ENCODE data around the gene TCAP. TPM values are rescaled to one million over a fixed set of nuclear protein-coding genes. Genes with fewer than 3 reads are reported as not detected.

TCAP gene
- total RNA-seq, 1 donor from 2014 or later: 1.3 TPM

DNA sequence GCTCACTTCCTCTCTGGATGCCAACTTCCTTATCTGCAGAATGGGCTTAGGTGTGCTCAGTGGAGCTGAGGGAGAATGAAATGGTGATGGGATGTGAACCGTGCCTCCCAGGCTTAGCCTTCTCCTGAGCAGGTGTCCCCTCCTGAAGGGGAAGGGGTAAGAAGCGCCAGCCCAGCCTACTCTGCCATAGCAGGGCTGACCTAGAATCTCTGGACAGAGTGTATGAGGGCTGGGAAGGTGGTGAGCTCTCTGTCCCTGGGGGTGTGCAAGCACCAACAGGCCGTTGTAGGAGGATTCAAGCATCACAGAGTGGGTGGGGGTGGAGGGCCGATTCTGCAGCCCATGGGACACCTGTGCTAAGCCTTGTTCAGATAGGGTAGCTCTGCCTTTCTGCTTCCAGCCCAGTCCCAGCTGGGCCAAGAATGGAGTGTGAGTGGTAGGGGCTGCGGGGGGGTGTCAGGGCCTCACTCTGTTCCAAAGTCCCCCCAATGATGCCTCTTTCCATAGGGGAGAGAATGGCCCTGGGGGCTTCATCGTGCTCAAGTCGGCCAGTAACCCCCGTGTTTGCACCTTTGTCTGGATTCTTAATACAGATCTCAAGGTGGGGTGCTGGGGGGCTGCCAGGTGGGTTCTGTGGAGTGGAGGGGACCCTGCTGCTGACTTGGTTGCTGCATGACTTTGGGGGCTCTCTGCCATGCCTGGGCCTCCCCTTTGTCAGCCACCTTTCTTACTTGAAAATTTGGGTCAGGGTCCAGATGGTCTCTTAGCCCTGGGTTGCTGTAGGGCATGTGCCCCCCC is 3.2 kb upstream of the TCAP start:
- peaks cover 50% of the 10 kb centered on the region for H3K4me1 Mint-ChIP-seq (ENCODE audit: unreplicated experiment)
- DNase-seq (ENCODE audit: extremely low spot score, unreplicated experiment): no peak
- no peak overlapping the region for H3K27ac Mint-ChIP-seq (ENCODE audit: unreplicated experiment)
- peaks cover 7% of the 10 kb centered on the region for H3K36me3 Mint-ChIP-seq (ENCODE audit: unreplicated experiment)
- H3K4me3 Mint-ChIP-seq (ENCODE audit: unreplicated experiment): no peak overlapping the region
- no peaks in the 10 kb centered on the region for H3K27me3 Mint-ChIP-seq (ENCODE audit: unreplicated experiment)
- no peaks in the 10 kb centered on the region for H3K9me3 Mint-ChIP-seq (ENCODE audit: unreplicated experiment)
- TF ChIP-seq, protein P1, sequence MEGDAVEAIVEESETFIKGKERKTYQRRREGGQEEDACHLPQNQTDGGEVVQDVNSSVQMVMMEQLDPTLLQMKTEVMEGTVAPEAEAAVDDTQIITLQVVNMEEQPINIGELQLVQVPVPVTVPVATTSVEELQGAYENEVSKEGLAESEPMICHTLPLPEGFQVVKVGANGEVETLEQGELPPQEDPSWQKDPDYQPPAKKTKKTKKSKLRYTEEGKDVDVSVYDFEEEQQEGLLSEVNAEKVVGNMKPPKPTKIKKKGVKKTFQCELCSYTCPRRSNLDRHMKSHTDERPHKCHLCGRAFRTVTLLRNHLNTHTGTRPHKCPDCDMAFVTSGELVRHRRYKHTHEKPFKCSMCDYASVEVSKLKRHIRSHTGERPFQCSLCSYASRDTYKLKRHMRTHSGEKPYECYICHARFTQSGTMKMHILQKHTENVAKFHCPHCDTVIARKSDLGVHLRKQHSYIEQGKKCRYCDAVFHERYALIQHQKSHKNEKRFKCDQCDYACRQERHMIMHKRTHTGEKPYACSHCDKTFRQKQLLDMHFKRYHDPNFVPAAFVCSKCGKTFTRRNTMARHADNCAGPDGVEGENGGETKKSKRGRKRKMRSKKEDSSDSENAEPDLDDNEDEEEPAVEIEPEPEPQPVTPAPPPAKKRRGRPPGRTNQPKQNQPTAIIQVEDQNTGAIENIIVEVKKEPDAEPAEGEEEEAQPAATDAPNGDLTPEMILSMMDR (IDR thresholded peaks at IDR 0.05): no peak

DNA sequence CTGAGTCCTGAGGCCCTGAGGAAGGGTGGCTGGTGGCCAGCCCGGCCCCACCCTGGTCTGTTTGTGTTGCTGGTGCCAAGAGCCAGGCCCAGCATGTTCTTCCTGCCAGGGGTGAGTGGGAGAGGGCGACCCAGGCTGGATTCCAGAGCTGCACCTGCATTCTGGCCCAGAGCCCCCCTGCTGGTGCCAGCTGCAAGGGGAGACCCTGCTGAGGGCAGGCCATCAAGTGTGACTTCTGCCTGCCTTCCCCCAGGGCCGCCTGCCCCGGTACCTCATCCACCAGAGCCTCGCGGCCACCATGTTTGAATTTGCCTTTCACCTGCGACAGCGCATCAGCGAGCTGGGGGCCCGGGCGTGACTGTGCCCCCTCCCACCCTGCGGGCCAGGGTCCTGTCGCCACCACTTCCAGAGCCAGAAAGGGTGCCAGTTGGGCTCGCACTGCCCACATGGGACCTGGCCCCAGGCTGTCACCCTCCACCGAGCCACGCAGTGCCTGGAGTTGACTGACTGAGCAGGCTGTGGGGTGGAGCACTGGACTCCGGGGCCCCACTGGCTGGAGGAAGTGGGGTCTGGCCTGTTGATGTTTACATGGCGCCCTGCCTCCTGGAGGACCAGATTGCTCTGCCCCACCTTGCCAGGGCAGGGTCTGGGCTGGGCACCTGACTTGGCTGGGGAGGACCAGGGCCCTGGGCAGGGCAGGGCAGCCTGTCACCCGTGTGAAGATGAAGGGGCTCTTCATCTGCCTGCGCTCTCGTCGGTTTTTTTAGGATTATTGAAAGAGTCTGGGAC is 2.4 kb upstream of the TCAP start:
- H3K4me1 Mint-ChIP-seq (ENCODE audit: unreplicated experiment): peaks cover 52% of the 10 kb centered on the region
- H3K27me3 Mint-ChIP-seq (ENCODE audit: unreplicated experiment): no peaks in the 10 kb centered on the region
- no peak for DNase-seq (ENCODE audit: extremely low spot score, unreplicated experiment)
- TF ChIP-seq, protein P1 (IDR thresholded peaks at IDR 0.05): no peak
- no peaks in the 10 kb centered on the region for H3K9me3 Mint-ChIP-seq (ENCODE audit: unreplicated experiment)
- peaks cover 7% of the 10 kb centered on the region for H3K36me3 Mint-ChIP-seq (ENCODE audit: unreplicated experiment)
- no peak overlapping the region for H3K4me3 Mint-ChIP-seq (ENCODE audit: unreplicated experiment)
- no peak overlapping the region for H3K27ac Mint-ChIP-seq (ENCODE audit: unreplicated experiment)

DNA sequence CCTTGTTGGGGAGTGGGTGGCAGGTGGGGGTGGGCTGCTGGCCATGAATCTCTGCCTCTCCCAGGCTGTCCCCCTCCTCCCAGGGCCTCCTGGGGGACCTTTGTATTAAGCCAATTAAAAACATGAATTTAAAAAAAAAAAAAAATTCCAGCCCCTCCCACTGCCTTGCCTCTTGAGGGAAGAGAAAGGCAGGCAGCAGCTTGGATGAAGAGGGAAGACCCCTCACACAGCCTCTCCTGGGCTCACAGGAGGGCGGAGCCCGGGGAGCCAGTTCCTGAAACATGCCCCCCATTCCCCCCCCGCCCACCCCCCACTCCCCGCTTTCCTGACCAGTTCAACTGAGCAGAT is 1.8 kb upstream of the TCAP start:
- H3K36me3 Mint-ChIP-seq (ENCODE audit: unreplicated experiment): peaks cover 7% of the 10 kb centered on the region
- H3K4me1 Mint-ChIP-seq (ENCODE audit: unreplicated experiment): peaks cover 54% of the 10 kb centered on the region
- no peak for DNase-seq (ENCODE audit: extremely low spot score, unreplicated experiment)
- no peaks in the 10 kb centered on the region for H3K27me3 Mint-ChIP-seq (ENCODE audit: unreplicated experiment)
- no peak overlapping the region for H3K4me3 Mint-ChIP-seq (ENCODE audit: unreplicated experiment)
- no peaks in the 10 kb centered on the region for H3K9me3 Mint-ChIP-seq (ENCODE audit: unreplicated experiment)
- no peak overlapping the region for H3K27ac Mint-ChIP-seq (ENCODE audit: unreplicated experiment)
- TF ChIP-seq, protein P1 (IDR thresholded peaks at IDR 0.05): no peak

DNA sequence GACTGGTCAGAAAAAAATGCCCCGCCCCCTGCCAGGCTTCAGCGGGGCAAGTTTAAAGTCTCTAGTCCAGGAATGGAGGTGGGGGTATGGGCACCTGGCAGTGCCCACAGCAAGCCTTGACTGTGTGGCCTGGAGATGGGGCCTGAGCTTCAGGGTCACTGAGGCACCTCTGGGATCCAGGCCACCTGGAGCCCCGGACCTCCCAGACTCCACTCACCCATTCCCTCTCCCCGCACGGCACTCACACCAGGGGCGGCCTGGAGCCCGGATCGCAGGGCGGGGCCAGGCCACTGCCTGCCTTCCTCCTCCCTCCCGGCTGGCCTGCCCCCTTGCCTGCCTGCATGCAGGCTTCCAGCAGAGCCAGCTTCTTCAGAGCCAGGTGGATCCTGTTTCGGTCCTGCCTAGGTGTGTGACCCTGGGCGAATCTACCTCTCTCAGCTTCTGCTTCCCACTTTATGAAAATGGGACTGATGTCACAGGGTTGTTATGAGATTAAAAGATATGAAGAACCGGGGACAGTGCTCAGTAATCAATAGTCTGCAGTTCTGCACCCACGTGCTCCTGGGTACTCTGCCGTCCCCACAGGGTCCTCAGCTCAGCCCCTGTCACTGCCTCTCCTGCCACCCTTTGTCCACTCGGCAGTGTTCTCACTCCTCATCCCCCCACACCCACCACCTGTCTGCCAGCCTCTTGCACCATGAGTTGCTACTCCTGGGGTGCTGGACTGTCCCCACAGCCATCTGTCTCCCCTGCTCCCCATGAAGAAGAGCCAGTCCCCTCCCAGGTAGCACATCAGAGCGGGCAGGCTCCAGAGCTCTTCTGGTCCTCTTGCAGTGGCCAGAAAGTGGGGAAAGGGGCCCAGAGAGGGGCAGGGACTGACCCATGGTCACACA is 1.2 kb upstream of the TCAP start:
- no peak for DNase-seq (ENCODE audit: extremely low spot score, unreplicated experiment)
- Mint-ChIP-seq H3K27me3 (ENCODE audit: unreplicated experiment) (peaks cover 4% of the 10 kb centered on the region), H3K27ac (ENCODE audit: unreplicated experiment) (no peak overlapping the region), H3K9me3 (ENCODE audit: unreplicated experiment) (no peaks in the 10 kb centered on the region), H3K4me3 (ENCODE audit: unreplicated experiment) (no peak overlapping the region), H3K4me1 (ENCODE audit: unreplicated experiment) (peaks cover 58% of the 10 kb centered on the region), H3K36me3 (ENCODE audit: unreplicated experiment) (peaks cover 7% of the 10 kb centered on the region)
- TF ChIP-seq, protein P1 (IDR thresholded peaks at IDR 0.05): no peak

Measured in osteocyte (in vitro differentiated cells).